GM19240 (cell line): ENCODE results near the gene LHX3.

Experiments
- DNase-seq: peaks from one replicate; pipeline ENCODE4 v3.0.0; 2011; ENCODE audit warnings: low spot score; ENCODE audit not compliant: insufficient read length

LHX3 gene

GRCh38 chr9:136204838-136205706 lies at the start of gene LHX3:
Gene LHX3, minus strand, starts transcription at chr9:136205128. Its CDS starts 116 bp downstream, at chr9:136205012.
- DNase-seq = no peak

GRCh38 chr9:136253246-136254130 lies 48.6 kb upstream of the LHX3 start:
- DNase-seq = no peak

- no peak for DNase-seq
Measured at GRCh38 chr9:136252846-136253245, 47.9 kb upstream of the LHX3 start.

DNA sequence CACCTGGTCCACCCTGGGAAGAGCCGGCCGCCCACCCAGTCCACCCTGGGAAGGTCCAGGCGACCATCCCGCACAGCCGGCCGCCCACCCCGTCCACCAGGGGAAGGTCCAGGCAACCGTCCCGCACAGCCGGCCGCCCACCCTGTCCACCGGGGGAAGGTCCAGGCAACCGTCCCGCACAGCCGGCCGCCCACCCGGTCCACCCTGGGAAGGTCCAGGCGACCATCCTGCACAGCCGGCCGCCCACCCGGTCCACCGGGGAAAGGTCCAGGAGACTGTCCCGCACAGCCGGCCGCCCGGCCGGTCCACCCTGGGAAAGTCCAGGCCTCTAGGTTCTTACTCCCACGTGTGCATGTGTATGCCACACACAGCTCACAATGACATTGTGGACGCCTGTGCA lies 47.4 kb upstream of the LHX3 start:
- no peak for DNase-seq

GRCh38 chr9:136251264-136252115 lies 46.6 kb upstream of the LHX3 start:
- no peak for DNase-seq

DNA sequence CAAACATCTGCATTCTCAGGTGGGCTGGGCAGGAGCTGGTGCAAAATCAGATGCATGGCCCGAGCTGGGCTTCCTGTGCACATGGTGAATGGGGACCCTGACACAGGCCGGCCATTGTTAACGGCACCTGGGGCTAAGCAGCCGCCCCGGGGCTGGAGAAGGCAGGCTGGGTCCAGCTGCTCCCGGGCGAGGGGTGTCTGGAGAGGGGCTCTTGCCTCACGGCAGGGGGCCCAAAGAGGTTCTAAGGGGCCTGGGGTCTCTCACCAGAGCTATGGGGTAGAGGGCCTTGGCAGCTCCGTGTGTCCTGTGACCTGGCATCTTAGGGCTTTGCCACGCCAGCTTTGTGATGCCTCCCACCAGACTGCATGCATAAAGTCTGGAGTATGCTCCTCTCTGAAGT lies 45.7 kb upstream of the LHX3 start:
- no peak for DNase-seq

DNA sequence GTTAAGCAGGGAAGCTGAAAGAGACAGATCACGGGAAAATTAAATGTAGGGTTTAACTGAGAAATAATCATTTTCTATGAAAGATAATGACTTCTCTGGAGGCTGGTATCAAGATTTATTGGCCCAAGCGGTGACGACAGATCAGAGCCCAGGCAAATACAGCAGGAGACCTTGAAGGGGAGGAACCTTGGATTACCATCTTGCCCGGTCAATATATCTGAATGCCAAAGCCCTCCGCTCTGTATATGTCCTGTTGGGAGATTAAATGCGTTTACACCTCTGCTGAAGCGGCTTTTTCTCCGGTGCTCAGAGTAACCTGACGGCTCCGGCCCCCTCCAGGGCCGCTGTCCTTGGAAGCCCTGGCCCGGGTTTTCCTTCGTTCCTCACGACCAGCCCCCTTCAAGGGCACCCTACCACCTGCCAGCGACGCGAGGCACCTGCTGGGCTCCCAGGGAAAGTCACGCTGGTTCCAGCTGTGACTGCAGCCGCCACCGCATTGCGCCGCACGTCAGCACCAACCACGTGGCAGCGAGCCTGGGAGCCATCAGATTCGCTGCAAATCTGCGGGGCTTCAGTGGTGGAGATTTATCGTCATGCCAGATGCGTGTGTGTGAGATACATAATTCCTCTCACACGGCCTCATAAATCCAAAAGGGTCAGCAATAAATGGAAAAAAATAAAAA lies 45.1 kb upstream of the LHX3 start:
- DNase-seq = no peak

- no peak for DNase-seq
Measured at GRCh38 chr9:136248951-136249876, 44.3 kb upstream of the LHX3 start.

GRCh38 chr9:136247947-136248637 lies 43.2 kb upstream of the LHX3 start:
- DNase-seq = no peak

GRCh38 chr9:136247551-136247916 lies 42.6 kb upstream of the LHX3 start:
- DNase-seq = no peak

DNA sequence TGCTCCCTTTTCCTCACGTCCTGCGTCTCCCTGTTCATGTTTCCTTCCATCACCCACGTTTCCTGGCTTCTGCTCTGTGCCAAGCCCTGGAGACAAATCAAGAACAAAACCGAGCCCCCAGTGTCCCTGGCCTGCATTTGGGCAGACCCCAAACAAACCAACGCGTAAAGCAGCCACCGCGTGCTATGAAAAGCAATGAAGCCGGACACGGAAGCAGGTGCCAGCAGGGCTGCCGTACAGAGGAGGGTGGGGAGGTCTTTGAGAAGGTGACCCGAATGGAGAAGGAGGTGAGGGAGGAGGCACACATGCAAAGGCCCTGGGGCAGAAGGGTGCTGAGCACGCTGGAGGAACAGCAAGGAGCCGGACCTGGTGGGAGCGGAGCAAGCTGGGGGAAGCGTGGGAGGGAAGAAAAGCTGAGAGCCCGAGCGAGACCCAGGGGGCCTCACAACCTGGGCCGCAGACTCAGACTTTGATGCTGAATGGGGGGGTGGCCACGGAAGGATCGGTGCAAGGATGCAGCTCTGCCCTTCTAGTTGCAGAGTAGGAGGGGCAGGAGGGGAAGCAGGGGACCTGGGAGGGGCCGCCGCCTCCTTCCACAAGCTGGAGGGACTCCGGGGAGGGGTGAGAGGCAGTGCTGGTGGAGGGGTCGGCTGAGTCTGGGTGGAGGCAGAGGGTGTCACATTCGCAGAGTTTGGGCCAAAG lies 42.1 kb upstream of the LHX3 start:
- DNase-seq = no peak

DNA sequence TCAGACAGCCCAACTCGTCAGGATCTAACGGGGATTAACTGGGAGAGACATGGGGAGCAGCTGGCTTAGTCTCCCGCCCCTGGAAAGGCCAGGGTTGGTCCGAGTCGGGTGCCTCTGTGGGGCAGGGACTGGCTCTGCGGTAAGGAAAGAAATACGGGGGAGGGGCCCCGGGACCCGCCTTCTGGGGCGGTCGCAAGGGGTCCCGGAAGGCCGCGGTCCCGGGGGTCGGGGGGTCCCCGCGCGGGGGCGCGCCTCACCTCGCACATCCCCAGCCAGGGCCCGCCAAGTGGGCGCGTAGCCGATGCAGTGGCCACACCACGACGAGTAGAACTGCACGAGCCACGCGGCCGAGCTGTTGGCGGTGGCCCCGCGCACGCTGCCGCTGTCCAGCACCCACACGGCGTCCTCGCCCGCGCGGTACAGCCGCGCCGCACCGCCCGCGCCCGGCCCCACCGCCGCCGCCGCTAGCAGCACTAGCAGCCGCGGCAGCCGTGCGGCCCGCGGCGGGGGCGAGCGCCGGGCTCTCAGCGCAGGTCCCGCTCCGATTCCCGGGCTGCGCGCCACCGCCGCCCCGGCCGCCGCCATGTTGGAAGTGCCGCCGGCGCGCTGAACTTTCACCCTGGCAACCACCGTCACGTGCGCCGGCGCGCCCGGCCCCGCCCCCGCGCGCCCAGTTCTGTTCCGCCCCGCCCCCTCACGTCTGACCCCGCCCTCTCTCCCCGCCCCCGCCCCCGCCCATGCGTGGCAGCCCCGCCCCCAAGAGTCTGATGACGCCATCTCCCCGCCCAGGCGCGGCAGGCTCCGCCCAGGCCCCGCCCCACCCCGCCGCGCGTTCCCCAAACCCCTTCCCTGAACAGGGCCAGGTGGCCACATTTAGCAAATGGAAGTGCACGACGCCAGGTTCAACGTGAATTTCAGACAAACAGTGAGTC lies 40.6 kb upstream of the LHX3 start, which contains the start of gene QSOX2:
Gene QSOX2, minus strand, starts transcription at position 594 of the 932 bp plus-strand sequence. Its CDS starts 9 bp downstream, at position 585.
- peak; percentile 81 for DNase-seq

DNA sequence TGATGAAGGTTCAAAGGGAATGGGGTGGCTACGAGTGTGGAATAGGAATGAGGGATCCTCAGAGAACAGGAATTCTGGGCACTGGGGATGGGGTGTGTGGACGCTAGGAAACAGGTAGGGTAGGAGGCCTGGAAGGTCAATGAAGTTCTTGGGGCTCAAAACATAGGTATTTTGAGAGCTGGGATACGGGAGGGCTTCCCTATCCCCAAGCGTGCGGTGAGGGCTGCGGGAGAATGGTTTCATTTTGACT lies 40.0 kb upstream of the LHX3 start:
- DNase-seq = no peak

- peak; percentile 57 for DNase-seq
Measured at GRCh38 chr9:136244122-136244968, 39.4 kb upstream of the LHX3 start.

- DNase-seq = peak; percentile 41
Measured at GRCh38 chr9:136243631-136244030, 38.7 kb upstream of the LHX3 start.

GRCh38 chr9:136242918-136243525 lies 38.1 kb upstream of the LHX3 start:
- DNase-seq = no peak
